ENCODE measurements around the gene MTSS2.
A peak's percentile ranks its signal among the peaks of the same experiment; 100 is the strongest.

The MTSS2 gene

GRCh38 chr16:70721202-70721963 is 35.5 kb upstream of the MTSS2 start:
- no peak for DNase-seq (ENCODE audit: low read depth in 2 of 2)
- H3K4me3 ChIP-seq (replicated peaks in 1 of 2; ENCODE audit: low read depth in 2 of 2, low read length in 2 of 2) = no peak overlapping the region
- no peak for TF ChIP-seq CTCF (IDR thresholded peaks at IDR 0.05; ENCODE audit: low read depth, low read length)

DNA sequence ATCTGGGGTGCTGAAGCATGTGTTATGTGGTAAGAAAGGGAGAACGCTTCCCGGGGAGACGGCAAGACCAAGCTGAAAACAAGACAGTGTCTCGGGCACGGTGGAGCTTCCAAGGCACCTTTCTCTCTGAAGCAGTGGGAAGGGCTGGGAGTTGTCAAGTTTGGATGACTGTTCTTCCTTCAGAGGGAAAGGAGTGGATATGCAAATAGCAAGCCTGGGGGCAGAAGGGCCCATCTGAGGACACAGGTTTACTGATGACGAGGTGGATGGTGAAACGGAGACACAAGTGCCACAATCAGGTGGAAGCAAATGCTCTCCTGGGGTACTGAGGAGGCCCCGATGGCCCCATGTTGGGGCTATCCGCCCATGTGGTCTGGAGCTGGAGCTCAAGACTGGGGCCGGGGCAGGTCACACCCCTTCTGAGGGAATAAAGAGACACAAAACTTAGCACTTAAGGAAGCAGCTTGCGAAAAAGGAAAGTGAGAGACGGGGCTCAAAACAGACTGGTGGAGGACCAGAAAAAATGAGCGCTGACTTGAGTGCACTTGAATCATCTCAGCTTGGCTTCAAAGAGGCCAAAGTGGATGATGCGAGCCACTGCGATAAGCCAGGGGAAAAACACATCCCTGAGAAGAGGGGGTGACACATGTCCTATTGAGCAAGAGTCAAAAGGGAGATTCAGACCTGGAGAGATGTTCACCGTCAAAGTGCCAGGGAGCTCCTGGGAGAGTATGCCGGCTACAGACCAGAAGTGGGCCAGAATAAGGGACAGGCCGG is 34.8 kb upstream of the MTSS2 start:
- DNase-seq (ENCODE audit: low read depth in 2 of 2) = no peak
- no peak overlapping the region for H3K4me3 ChIP-seq (replicated peaks in 1 of 2; ENCODE audit: low read depth in 2 of 2, low read length in 2 of 2)
- TF ChIP-seq CTCF (IDR thresholded peaks at IDR 0.05; ENCODE audit: low read depth, low read length) = no peak

DNA sequence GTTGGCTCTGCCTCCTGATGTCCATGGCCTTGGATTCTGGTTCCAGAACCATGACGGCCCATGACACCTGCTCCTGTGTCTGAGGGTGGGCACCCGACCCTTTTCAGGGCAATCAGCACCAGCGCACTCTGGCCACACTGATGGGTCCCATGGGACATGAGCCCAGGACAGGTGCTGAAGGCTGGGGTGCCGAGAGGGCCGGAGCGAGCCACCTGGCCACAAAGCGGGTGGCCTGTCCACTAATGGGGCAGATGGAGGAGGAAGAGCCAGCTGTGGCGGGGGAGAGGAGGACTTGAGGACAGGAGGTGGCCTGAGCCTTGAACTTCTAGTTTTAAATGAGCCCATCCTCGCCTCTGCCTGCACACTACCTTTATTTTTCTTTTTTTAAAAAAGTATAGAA is 31.2 kb upstream of the MTSS2 start:
- H3K4me3 ChIP-seq (replicated peaks in 1 of 2; ENCODE audit: low read depth in 2 of 2, low read length in 2 of 2) = no peak overlapping the region
- DNase-seq (ENCODE audit: low read depth in 2 of 2) = no peak
- no peak for TF ChIP-seq CTCF (IDR thresholded peaks at IDR 0.05; ENCODE audit: low read depth, low read length)

DNA sequence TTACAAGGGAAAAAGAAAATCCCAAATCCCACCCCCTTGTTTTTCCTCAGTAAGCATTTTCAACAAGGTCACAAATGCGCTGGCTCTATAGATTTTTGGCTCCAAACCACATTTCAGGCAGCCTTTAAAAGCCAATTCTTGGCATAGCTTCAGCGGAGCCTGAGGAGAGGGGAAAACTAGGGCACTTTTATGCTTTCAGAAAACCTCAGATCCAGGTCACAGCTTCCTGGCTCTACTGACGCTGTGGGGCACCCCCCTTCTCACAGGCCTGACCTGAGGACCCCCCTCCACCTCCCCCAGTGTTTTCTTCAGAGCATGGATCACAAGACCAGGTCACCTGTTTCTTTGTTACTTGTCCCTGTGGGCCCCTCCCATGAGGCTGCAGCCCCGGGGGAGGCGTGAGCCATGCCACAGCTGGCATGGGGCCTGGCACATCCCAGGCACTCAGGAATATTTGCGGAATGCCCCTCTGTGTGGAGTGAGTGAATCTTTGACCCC is 30.1 kb upstream of the MTSS2 start:
- no peak for TF ChIP-seq CTCF (IDR thresholded peaks at IDR 0.05; ENCODE audit: low read depth, low read length)
- peak; percentile 31 to 89 for DNase-seq (ENCODE audit: low read depth in 2 of 2)
- H3K4me3 ChIP-seq (replicated peaks in 1 of 2; ENCODE audit: low read depth in 2 of 2, low read length in 2 of 2) = no peak overlapping the region

GRCh38 chr16:70715055-70715858 is 29.4 kb upstream of the MTSS2 start:
- H3K4me3 ChIP-seq (replicated peaks in 1 of 2; ENCODE audit: low read depth in 2 of 2, low read length in 2 of 2) = no peak overlapping the region
- TF ChIP-seq CTCF (IDR thresholded peaks at IDR 0.05; ENCODE audit: low read depth, low read length) = peak; percentile 8
- peak; percentile 96 to 97 for DNase-seq (ENCODE audit: low read depth in 2 of 2)

DNA sequence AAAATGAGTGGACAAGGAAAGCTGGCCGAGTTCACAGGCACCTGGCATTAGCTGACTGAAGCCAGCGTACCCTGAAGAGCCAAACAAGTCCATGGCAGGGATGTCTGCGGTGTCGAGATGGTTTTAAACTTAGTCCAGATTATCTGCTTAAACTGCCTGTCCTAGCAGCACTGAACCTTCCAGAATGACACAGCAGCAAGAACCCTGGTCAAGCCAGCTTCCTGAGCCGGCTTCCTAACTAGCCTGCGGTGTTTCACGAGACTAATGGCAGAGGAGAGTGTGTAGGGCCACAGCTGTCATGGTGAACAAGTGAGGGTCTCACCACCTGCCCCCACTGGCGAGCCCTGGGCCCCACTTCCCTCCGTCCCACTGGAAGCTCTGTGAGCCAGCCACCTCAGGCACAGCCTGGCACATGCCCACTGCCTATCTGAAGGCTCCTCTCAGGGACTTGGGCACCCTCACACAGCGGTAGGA is 28.8 kb upstream of the MTSS2 start:
- no peak overlapping the region for H3K4me3 ChIP-seq (replicated peaks in 1 of 2; ENCODE audit: low read depth in 2 of 2, low read length in 2 of 2)
- no peak for DNase-seq (ENCODE audit: low read depth in 2 of 2)
- TF ChIP-seq CTCF (IDR thresholded peaks at IDR 0.05; ENCODE audit: low read depth, low read length) = no peak
